ENCODE measurements around the gene TBC1D14. TPM values are rescaled to one million over a fixed set of nuclear protein-coding genes. Genes with fewer than 3 reads are reported as not detected.

The TBC1D14 gene
- total and polyA plus RNA-seq, 2 of the 8 experiments (the other 6 are each of a cell fraction or from before 2014, with no cell fraction given), result 45.6 to 48.2 TPM

- no peak for TF ChIP-seq PHF8 (conservative IDR thresholded peaks at IDR 0.05; ENCODE audit: low read depth, low read length)
- no peak for TF ChIP-seq TAF7 (optimal IDR thresholded peaks at IDR 0.05; ENCODE audit: borderline replicate concordance, low read depth, low read length)
- no peak for TF ChIP-seq KDM5A (IDR thresholded peaks at IDR 0.05; ENCODE audit: low read length)
- TF ChIP-seq RXRA (IDR thresholded peaks at IDR 0.05; ENCODE audit: insufficient read depth, low read depth, low read length), result no peak
- no peak for TF ChIP-seq EZH2 (IDR thresholded peaks at IDR 0.05; ENCODE audit: low read depth, low read length, severe bottlenecking)
- TF ChIP-seq TCF12 (IDR thresholded peaks at IDR 0.05; ENCODE audit: low read depth, low read length), result no peak
Observed at GRCh38 chr4:7006411-7006810, 96.8 kb downstream of the TBC1D14 start (continued).
